HS-27A (cell line): ENCODE measurements around the gene RGS8.
"Not testable (repeated sequence)": the region's sequence is repeated elsewhere in the genome, so short reads cannot be mapped to it uniquely, and the experiment has no call there.

Experiments used
- DNase-seq: peaks from one replicate; pipeline ENCODE4 v3.0.0-alpha.2; 2012; ENCODE audit warnings: low read depth, missing footprints

Gene RGS8

GRCh38 chr1:182702826-182703524 lies 18.6 kb upstream of the RGS8 start:
- no peak for DNase-seq

- no peak for DNase-seq
Measured at GRCh38 chr1:182700351-182700709, 15.9 kb upstream of the RGS8 start.

- DNase-seq, result no peak
Measured at GRCh38 chr1:182699393-182700350, 15.3 kb upstream of the RGS8 start.

GRCh38 chr1:182698971-182699370 lies 14.6 kb upstream of the RGS8 start:
- DNase-seq, result no peak

- not testable (repeated sequence) for DNase-seq
Measured at GRCh38 chr1:182693139-182693538, 8.8 kb upstream of the RGS8 start.

- DNase-seq, result no peak
Measured at GRCh38 chr1:182690886-182691443, 6.6 kb upstream of the RGS8 start.

- DNase-seq, result no peak
Measured at GRCh38 chr1:182688436-182689205, 4.2 kb upstream of the RGS8 start.

GRCh38 chr1:182687361-182687760 lies 3.0 kb upstream of the RGS8 start:
- no peak for DNase-seq

GRCh38 chr1:182686446-182686845 lies 2.1 kb upstream of the RGS8 start:
- no peak for DNase-seq

GRCh38 chr1:182685215-182685614 lies 828 bp upstream of the RGS8 start:
- no peak for DNase-seq

GRCh38 chr1:182682898-182683501 lies 1.4 kb downstream of the RGS8 start:
- DNase-seq, result no peak

GRCh38 chr1:182682406-182682805 lies 2.0 kb downstream of the RGS8 start:
- DNase-seq, result no peak

GRCh38 chr1:182681568-182681912 lies 2.8 kb downstream of the RGS8 start:
- no peak for DNase-seq

GRCh38 chr1:182680901-182681567 lies 3.4 kb downstream of the RGS8 start:
- DNase-seq, result no peak

- no peak for DNase-seq
Measured at GRCh38 chr1:182680408-182680807, 4.0 kb downstream of the RGS8 start.

GRCh38 chr1:182679684-182680083 lies 4.7 kb downstream of the RGS8 start:
- no peak for DNase-seq

GRCh38 chr1:182677397-182678098 lies 6.8 kb downstream of the RGS8 start:
- no peak for DNase-seq

GRCh38 chr1:182676274-182676673 lies 8.1 kb downstream of the RGS8 start:
- no peak for DNase-seq

GRCh38 chr1:182674346-182675246 lies 9.8 kb downstream of the RGS8 start:
- no peak for DNase-seq

GRCh38 chr1:182672487-182672836 lies 11.9 kb downstream of the RGS8 start:
- no peak for DNase-seq
